HG03558 (cell line): ENCODE results near the gene SMOC1.

Source experiments
- ATAC-seq: cut with Tn5 transposase; IDR thresholded peaks from one replicate; pipeline ENCODE4 v1.9.1; 2021; ENCODE audit warnings: moderate number of reproducible peaks; ENCODE audit not compliant: unreplicated experiment; ENCODE audit errors: extremely low read depth

SMOC1 gene

GRCh38 chr14:69879175-69880043 lies at the start of gene SMOC1:
Gene SMOC1 (plus strand): TSS chr14:69879416. CDS start chr14:69879679, 263 bp downstream.
- ATAC-seq: no peak

GRCh38 chr14:69838881-69839416 lies 40.3 kb upstream of the SMOC1 start:
- ATAC-seq: no peak

- ATAC-seq: no peak
These were observed 39.6 kb upstream of the SMOC1 start for GRCh38 chr14:69839661-69840060.

GRCh38 chr14:69841656-69842055 lies 37.6 kb upstream of the SMOC1 start:
- no peak for ATAC-seq

GRCh38 chr14:69842686-69843420 lies 36.4 kb upstream of the SMOC1 start:
- ATAC-seq: no peak

GRCh38 chr14:69844171-69844570 lies 35.0 kb upstream of the SMOC1 start:
- no peak for ATAC-seq

- ATAC-seq: no peak
These were observed 34.1 kb upstream of the SMOC1 start for GRCh38 chr14:69845050-69845581.

- ATAC-seq: no peak
These were observed 33.4 kb upstream of the SMOC1 start for GRCh38 chr14:69845787-69846186.

GRCh38 chr14:69848156-69848555 lies 31.1 kb upstream of the SMOC1 start:
- no peak for ATAC-seq

- ATAC-seq: no peak
These were observed 30.3 kb upstream of the SMOC1 start for GRCh38 chr14:69848903-69849391.

- no peak for ATAC-seq
These were observed 29.0 kb upstream of the SMOC1 start for GRCh38 chr14:69850086-69850735.

GRCh38 chr14:69850736-69851112 lies 28.5 kb upstream of the SMOC1 start:
- ATAC-seq: no peak

GRCh38 chr14:69852531-69853321 lies 26.5 kb upstream of the SMOC1 start:
- ATAC-seq: no peak

GRCh38 chr14:69853774-69854173 lies 25.4 kb upstream of the SMOC1 start:
- ATAC-seq: no peak

- no peak for ATAC-seq
These were observed 24.6 kb upstream of the SMOC1 start for GRCh38 chr14:69854598-69854997.

- no peak for ATAC-seq
These were observed 23.9 kb upstream of the SMOC1 start for GRCh38 chr14:69855180-69855832.

- ATAC-seq: no peak
These were observed 20.4 kb upstream of the SMOC1 start for GRCh38 chr14:69858801-69859200.

- ATAC-seq: no peak
These were observed 19.6 kb upstream of the SMOC1 start for GRCh38 chr14:69859591-69859990.

- ATAC-seq: no peak
These were observed 19.0 kb upstream of the SMOC1 start for GRCh38 chr14:69860221-69860620.
